B cell (primary cell): ENCODE measurements around the gene SOCS4. TPM values are rescaled to one million over a fixed set of nuclear protein-coding genes. Genes with fewer than 3 reads are reported as not detected.

Source experiments
- polyA plus RNA-seq: library from polyadenylated mRNA; depleted of rRNA; stranded (reverse); fragments of >200 nt; gene quantifications from 2 replicates; pipeline ENCODE4 v1.2.3, GENCODE V29; 2012
- total RNA-seq, 2 donors: library from RNA; stranded (reverse); fragments of 120-200 nt in 1 of 2; gene quantifications; 1 replicate in 1 of 2; 2 replicates in 1 of 2; pipeline versions ENCODE4 v1.2.3 to v1.2.4, GENCODE V29; 2013 to 2022

SOCS4 gene
- total and polyA plus RNA-seq, 2 donors (not counting 1 experiment from before 2014, with no cell fraction given), result 4.7 to 26.3 TPM

Other genes with a start within 250 kb of the SOCS4 start
- gene GCH1, start 124.4 kb upstream of the SOCS4 start, total RNA-seq, result 23.7 and 24.6 TPM in 2 replicates
- gene GCH1, start 124.4 kb upstream of the SOCS4 start, polyA plus RNA-seq, result 17.0 and 34.9 TPM in 2 replicates
- 6.2 and 6.5 TPM in 2 replicates for gene WDHD1, start 137 bp upstream of the SOCS4 start, total RNA-seq
- 0.61 and 1.1 TPM in 2 replicates for gene WDHD1, start 137 bp upstream of the SOCS4 start, polyA plus RNA-seq
- gene MAPK1IP1L, start 24.4 kb downstream of the SOCS4 start, total RNA-seq, result 108 and 116 TPM in 2 replicates
- gene MAPK1IP1L, start 24.4 kb downstream of the SOCS4 start, polyA plus RNA-seq, result 141 and 248 TPM in 2 replicates
- gene LGALS3, start 102.0 kb downstream of the SOCS4 start, total RNA-seq, result 21.1 and 21.2 TPM in 2 replicates
- 6.5 and 7.0 TPM in 2 replicates for gene LGALS3, start 102.0 kb downstream of the SOCS4 start, polyA plus RNA-seq
- gene DLGAP5, start 164.3 kb downstream of the SOCS4 start, total RNA-seq, result not detected in 2 replicates
- gene DLGAP5, start 164.3 kb downstream of the SOCS4 start, polyA plus RNA-seq, result 0.12 and 0.13 TPM in 2 replicates
- 27.5 and 33.4 TPM in 2 replicates for gene FBXO34, start 244.2 kb downstream of the SOCS4 start, total RNA-seq
- 7.8 and 8.1 TPM in 2 replicates for gene FBXO34, start 244.2 kb downstream of the SOCS4 start, polyA plus RNA-seq